Measurements from ENCODE around the gene PRR3.

- TF ChIP-seq SP1 (IDR thresholded peaks at IDR 0.05), result no peak
- no peak for TF ChIP-seq HNF4G (IDR thresholded peaks at IDR 0.05)
- TF ChIP-seq, protein P1, sequence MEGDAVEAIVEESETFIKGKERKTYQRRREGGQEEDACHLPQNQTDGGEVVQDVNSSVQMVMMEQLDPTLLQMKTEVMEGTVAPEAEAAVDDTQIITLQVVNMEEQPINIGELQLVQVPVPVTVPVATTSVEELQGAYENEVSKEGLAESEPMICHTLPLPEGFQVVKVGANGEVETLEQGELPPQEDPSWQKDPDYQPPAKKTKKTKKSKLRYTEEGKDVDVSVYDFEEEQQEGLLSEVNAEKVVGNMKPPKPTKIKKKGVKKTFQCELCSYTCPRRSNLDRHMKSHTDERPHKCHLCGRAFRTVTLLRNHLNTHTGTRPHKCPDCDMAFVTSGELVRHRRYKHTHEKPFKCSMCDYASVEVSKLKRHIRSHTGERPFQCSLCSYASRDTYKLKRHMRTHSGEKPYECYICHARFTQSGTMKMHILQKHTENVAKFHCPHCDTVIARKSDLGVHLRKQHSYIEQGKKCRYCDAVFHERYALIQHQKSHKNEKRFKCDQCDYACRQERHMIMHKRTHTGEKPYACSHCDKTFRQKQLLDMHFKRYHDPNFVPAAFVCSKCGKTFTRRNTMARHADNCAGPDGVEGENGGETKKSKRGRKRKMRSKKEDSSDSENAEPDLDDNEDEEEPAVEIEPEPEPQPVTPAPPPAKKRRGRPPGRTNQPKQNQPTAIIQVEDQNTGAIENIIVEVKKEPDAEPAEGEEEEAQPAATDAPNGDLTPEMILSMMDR (IDR thresholded peaks at IDR 0.05; ENCODE audit: low read depth, low read length, missing input control), result no peak
- TF ChIP-seq, protein P2, sequence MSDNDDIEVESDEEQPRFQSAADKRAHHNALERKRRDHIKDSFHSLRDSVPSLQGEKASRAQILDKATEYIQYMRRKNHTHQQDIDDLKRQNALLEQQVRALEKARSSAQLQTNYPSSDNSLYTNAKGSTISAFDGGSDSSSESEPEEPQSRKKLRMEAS (IDR thresholded peaks at IDR 0.05), result no peak
Observed at GRCh38 chr6:30601436-30601814, 44.3 kb downstream of the PRR3 start.
